GM21723 (cell line): ENCODE data around the gene FGD3.

Experiments used
- ATAC-seq: cut with Tn5 transposase; IDR thresholded peaks from one replicate; pipeline ENCODE4 v1.9.1; 2021; ENCODE audit warnings: mild to moderate bottlenecking, moderate library complexity; ENCODE audit not compliant: unreplicated experiment

The FGD3 gene

DNA sequence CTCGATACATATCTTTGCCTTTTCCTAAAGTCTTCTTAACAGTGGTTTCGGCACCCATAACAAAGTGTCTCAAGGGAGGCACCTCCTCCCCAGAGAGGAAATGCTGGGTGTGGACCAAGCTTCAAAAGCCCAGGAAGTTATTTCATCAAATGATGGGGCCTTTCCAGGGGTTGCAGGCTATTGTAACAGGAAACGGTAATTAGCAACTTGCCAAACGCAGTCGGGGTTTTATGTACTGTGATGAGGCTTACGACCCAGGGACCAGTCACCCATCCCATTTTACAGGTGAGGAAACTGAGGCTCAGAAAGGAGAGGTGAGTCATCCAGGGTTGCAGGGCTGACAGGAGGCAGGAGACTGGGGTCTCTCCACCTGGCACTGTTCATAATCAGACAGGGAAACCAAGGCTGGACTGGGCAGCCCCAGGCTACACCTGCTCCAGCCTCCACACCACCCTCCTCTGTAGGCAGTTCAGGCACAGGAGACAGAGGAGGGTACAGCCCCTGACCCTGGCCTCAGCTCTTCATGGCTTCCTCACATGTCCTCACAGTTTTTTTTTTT lies 81.2 kb downstream of the FGD3 start:
- ATAC-seq: no peak

DNA sequence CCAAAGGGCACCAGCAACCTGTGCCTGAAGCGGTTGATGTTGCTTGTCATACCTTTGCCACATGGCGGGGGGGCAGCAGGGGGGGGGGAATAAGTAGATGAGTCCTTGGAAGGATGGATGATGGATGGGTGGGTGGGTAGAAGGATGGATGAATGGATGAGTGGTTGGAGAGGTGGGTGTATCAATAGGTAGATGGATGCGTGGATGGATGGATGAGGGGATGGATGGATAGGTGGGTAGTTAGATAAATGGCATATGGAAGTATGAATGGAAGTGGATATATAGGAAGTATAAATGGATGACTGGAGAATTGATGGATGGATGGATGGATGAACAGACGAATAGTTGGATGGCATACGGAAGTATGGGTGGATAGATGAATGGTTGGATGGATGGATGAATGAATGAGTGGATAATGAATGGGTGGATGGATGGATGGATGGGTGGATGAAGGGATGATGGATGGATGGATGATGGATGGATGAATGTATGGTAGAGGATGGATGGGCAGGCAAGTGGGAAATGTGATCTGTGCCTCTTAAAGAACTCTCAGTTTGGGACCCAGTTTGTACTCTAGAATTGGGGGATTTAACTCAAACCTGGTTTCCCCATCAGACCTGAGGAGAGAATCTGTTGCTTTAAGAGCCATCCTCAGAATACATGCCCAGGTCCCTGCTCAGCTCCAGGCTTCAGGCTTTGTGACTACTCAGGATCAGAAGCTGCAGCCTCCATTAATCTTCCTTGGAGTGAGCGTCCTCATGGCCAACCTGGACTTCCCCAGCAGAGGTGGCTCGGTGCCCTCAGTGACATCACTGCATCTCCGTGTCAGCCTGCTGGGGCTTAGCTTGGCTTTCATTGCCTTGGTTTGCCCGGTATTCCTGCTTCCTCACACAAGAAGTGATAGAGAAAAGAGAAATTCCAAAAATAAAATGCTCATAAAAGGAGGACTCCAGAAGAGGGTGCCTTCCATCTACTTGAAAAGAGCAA lies 83.6 kb downstream of the FGD3 start:
- ATAC-seq: no peak

GRCh38 chr9:93031629-93032430 lies 84.5 kb downstream of the FGD3 start:
- ATAC-seq: no peak

GRCh38 chr9:93032545-93032944 lies 85.2 kb downstream of the FGD3 start:
- no peak for ATAC-seq

- no peak for ATAC-seq
These were observed 86.2 kb downstream of the FGD3 start for GRCh38 chr9:93033531-93033930.

- ATAC-seq: no peak
These were observed 87.9 kb downstream of the FGD3 start for GRCh38 chr9:93035106-93035660.

DNA sequence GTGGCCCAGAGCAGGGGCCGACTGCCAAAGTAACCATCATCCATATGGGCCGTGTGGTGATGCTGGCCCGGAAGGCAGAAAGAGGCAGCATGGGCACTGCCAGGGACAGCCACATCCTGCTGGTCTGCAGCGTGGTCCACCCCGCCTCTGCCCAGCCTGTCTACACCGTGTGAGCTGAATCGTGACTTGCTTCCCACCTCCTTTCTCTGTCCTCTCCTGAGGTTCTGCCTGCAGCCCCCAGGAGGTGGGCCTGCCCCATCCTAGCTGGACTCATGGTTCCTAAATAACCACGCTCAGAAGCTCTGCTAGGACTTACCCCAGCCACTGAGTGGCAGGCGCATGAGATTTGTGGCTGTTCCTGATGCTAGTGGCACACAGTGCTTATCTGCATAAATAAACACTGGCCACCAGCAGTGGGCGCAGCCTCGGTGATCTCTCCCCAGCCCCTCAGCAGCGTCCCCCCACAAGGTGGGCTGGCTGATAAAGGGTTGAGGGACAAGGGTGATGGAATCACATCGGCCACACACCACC lies 88.6 kb downstream of the FGD3 start:
- ATAC-seq: no peak

- ATAC-seq: no peak
These were observed 89.7 kb downstream of the FGD3 start for GRCh38 chr9:93036887-93037475.

DNA sequence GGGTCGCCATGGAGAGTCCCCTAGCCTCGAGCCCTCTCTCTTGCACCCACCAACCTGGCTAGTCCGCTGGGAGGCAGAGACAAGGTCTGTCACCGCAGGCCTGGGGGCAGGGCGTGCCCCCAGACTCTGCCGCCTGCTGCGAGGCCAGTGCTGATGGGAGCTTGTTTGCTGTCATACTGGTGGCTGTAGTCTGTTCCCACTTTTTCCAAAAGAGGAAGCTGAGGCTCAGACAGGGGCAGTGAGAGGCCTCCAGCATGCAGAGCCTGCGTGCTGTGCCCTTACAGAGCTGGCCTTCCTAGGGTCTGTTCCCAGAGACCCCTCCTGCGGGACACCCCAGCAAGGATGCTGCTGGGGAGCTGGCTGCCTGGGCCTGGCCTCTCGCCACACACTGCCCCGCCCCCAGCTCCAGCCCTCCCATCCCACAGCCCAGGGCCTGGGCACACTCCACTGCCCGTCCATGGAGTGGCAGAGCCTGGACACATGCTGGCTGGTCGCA lies 90.2 kb downstream of the FGD3 start:
- ATAC-seq: no peak

DNA sequence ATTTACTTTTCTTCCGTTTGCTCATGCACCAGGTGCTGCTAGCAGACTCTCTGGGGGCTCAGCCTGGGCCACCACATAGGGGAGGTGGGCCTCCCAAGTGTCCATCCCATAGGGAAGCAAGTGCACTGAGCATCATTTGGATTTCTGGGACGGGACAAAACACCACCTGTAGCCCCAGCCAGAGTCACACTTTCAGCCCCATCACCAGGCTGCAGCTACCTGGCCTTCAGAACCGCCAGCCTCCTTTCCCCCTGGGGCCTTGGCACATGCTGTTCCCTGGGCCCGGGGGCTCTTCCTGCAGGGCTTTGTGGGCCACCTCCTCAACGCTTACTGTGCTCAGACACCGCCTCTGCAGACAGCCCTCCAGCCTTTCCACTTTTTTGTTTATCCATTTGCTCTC lies 91.6 kb downstream of the FGD3 start:
- ATAC-seq: no peak

- no peak for ATAC-seq
These were observed 92.1 kb downstream of the FGD3 start for GRCh38 chr9:93039456-93039855.

DNA sequence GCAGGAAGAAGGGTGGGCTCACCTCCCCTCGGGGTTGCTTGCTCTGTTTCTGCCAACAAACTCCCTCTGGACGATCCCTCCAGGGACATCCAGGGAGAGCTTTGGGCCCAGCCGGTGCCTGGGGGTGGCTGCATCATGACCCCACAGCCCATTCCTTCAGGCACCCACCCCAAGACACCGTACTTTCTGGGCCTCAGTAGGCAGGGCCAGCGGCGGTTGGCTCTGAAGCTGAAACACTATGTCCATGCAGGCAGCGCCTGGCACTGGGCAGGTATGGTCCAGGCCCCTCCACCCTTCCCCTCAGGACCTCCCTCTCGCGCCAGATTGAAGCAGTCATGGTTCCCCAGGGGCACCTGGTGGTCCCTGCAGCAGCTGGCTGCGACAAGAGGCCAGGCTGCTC lies 92.7 kb downstream of the FGD3 start:
- ATAC-seq: no peak

DNA sequence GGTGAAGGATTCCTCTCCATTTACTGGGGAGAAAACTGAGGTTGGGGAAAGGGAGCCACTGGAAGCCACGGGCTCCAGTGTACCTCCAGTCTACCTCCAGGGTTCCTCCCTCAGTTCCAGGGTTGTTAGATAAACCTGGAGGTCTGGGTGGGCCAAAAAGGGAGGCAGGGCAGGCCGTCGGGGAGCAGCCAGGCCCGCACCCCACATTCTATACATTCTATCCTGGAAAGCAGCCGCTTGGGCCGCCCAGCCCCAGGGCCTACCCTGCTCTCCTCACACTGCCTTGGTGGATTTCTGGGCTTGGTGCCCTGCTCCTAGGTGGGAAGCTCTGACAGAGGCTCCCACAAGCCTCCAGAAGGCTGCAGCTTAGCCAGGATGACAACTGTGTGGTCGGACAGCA lies 93.1 kb downstream of the FGD3 start:
- no peak for ATAC-seq

DNA sequence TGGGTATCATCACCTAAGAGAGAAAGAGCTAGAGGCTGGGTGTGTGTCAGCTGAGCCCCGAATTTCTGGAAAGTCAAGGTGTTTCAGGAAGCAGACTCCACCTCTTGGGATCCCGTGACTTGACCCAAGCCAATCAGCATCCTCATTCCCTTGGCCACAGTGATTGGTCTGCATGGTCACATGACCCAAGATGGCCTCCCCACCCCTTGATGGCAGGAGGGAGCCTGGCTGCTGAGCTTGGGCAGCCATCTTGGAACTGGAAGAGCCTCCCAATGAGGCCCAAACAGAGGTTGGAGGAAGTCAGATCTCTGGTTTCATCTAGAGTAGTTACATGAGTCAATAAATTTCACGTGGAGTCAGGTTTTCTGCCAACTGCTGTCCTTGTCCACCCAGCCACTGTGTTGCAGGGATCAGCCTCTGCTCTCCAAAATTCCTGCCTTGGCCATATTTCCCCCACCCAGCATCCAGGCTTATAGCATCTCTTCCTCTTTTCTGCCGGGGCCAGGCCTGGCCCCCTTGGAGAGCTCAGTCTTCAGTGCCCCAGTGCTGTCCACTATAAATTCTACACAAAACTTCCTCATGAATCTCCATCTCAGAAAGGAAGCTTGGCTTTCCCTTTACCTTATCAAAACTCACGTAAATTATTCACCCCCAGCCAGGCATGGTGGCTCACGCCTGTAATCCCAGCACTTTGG lies 93.9 kb downstream of the FGD3 start:
- ATAC-seq: no peak

GRCh38 chr9:93043122-93043521 lies 95.8 kb downstream of the FGD3 start:
- no peak for ATAC-seq

DNA sequence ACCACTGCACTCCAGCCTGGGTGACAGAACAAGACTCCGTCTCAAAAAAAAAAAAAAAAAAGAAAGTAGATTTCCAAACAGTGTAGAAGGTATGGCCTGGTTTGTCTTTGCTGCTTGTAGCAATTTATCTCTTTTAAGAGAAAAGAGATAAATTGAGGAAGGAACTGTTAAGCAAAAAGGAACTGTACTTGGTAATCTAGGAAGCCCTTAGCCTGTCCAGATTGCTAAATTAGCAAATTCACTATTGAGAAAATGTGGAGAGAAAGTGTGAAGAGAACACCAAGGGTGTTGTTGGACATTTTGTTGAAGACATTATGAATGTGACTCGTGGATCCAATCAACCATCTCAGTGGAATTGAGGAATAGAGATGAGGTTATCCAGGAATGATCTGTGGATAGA lies 98.2 kb downstream of the FGD3 start:
- no peak for ATAC-seq

- ATAC-seq: no peak
These were observed 101.5 kb downstream of the FGD3 start for GRCh38 chr9:93048566-93049448.

- ATAC-seq: no peak
These were observed 102.2 kb downstream of the FGD3 start for GRCh38 chr9:93049491-93049890.

DNA sequence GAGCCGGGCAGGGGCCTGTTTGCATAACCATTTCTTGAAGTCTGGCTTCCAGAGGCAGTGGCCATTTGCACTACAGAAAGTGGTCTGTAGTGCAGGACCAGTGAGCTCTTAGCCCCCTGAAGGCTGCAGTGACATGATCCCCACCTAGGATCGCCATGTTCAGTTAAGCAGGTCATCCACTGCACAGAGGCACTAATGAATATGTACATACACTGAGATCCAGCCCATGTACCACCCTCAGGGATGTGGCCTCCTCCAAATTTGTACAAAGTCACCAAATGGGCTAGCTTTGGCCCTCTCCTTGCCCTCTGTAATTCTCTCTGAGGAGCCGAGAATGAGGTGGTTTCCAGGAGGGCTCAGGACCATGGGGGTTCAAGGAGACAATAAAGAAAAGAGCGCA lies 102.9 kb downstream of the FGD3 start:
- no peak for ATAC-seq
